Gastroesophageal sphincter (tissue), 3 donors: ENCODE measurements around the gene HMOX2.

ENCODE experiments used
- EP300 ChIP-seq: sonication (generic); formaldehyde crosslinking; IDR thresholded peaks from one replicate; pipeline ENCODE4 v1.6.1; 2017; ENCODE audit warnings: antibody characterized with exemption, mild to moderate bottlenecking
- POLR2A ChIP-seq, 2 donors: fragments of 450-650 bp; IDR thresholded peaks; one replicate each; pipeline ENCODE4 v1.6.1; 2017; ENCODE audit warnings: antibody characterized with exemption in 2 of 2, mild to moderate bottlenecking in 2 of 2, moderate library complexity in 1 of 2
- TF ChIP-seq, protein P1 (sequence below), 4 experiments: fragments of 200-600 bp in 2 of 4; fragments of 450-650 bp in 2 of 4; sonication (generic) in 1 of 4; IDR thresholded peaks; one replicate each; pipeline ENCODE4 v1.5.1; 2017 to 2019; ENCODE audit warnings: antibody characterized with exemption in 4 of 4, mild to moderate bottlenecking in 2 of 4, moderate library complexity in 2 of 4

DNA sequence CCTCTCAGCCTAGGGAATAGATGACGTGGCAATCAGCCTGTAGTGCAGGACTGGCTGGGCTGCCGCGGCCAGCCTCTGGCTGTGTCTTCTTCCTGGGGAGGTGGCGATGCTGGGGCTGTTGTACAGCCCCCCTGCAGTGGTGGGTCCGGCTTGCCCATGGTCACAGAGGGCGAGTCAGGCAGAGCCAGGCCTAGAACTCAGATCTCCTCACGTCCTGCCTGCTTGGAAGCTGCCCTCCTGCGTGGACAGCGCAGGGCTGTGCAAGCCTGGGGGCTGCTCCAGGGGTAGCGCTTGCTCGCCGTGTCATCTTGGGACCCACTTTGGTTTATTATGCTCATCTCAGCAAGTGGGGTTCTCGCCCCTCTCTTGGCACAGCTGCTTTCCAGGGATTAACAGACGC is 21.1 kb upstream of the HMOX2 start:
- TF ChIP-seq, protein P1, sequence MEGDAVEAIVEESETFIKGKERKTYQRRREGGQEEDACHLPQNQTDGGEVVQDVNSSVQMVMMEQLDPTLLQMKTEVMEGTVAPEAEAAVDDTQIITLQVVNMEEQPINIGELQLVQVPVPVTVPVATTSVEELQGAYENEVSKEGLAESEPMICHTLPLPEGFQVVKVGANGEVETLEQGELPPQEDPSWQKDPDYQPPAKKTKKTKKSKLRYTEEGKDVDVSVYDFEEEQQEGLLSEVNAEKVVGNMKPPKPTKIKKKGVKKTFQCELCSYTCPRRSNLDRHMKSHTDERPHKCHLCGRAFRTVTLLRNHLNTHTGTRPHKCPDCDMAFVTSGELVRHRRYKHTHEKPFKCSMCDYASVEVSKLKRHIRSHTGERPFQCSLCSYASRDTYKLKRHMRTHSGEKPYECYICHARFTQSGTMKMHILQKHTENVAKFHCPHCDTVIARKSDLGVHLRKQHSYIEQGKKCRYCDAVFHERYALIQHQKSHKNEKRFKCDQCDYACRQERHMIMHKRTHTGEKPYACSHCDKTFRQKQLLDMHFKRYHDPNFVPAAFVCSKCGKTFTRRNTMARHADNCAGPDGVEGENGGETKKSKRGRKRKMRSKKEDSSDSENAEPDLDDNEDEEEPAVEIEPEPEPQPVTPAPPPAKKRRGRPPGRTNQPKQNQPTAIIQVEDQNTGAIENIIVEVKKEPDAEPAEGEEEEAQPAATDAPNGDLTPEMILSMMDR (IDR thresholded peaks at IDR 0.05) = no peak
- TF ChIP-seq POLR2A (IDR thresholded peaks at IDR 0.05) (no peak), EP300 (no peak)
